Lower lobe of right lung (tissue), 2 donors: ENCODE measurements around the gene POU2AF1. TPM values are rescaled to one million over a fixed set of nuclear protein-coding genes. Genes with fewer than 3 reads are reported as not detected.

Experiments used
- ATAC-seq, 2 donors: fragments of 200-7000 bp; cut with Tn5 transposase; one replicate each; pipeline ENCODE4 v1.9.1; 2020 to 2022; ENCODE audit warnings: mild to moderate bottlenecking in 2 of 2, moderate library complexity in 2 of 2
- DNase-seq: peaks from one replicate; pipeline ENCODE4 v3.0.0-alpha.2; 2020
- H3K27ac ChIP-seq: fragments of 200-600 bp; one replicate; pipeline ENCODE4 v1.8.0; 2022
- H3K27me3 ChIP-seq: fragments of 200-600 bp; one replicate; pipeline ENCODE4 v1.8.0; 2022; ENCODE audit warnings: low read depth
- H3K36me3 ChIP-seq: fragments of 200-600 bp; one replicate; pipeline ENCODE4 v1.8.0; 2022; ENCODE audit warnings: mild to moderate bottlenecking
- H3K4me1 ChIP-seq: fragments of 200-600 bp; one replicate; pipeline ENCODE4 v1.8.0; 2022
- H3K4me3 ChIP-seq: fragments of 200-600 bp; one replicate; pipeline ENCODE4 v1.8.0; 2022; ENCODE audit warnings: mild to moderate bottlenecking
- H3K9me3 ChIP-seq: fragments of 200-600 bp; one replicate; pipeline ENCODE4 v1.8.0; 2022
- CTCF ChIP-seq: fragments of 200-600 bp; IDR thresholded peaks from one replicate; pipeline ENCODE4 v1.8.0; 2022; ENCODE audit warnings: antibody characterized with exemption, mild to moderate bottlenecking
- intact Hi-C: fragments of 100-400 bp; cut with DNase I; formaldehyde crosslinking; loops from one replicate; pipeline ENCODE4 v1.11.0; 2022
- total RNA-seq: library from RNA; stranded (reverse); fragmentation: NEBNext Ultra II Directional; extraction: Animal tissue kit (Norgen Biotek cat#: 25700); gene quantifications from one replicate; pipeline ENCODE4 v1.2.1, GENCODE V29; 2021
- donor health status: DM: no; HTN: yes; CAD: no; lungs with severe emphysema.

POU2AF1 gene
- total RNA-seq, 1 donor from 2014 or later = 3.4 TPM

DNA sequence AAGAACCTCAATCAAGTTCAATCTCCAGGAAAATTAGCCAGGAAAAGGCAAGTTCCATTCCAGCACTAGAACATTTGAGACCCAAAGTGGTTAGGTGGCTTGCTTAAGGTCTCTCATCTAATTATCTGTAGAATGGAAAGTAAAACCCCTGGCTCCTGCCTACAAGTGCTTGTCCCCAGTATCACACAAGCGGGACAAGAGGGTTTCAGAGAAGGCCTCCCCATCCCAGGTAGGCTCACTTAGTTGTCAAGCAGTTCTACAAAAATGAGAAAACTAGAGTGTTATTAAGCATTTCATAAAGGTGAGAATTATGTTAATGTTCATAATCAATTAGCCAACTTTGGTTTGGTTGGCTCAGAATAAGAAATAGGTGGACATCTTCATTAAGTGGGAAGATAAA lies 5.5 kb downstream of the POU2AF1 start:
- intact Hi-C loops = no loop called here
- Histone ChIP-seq H3K9me3 (no peaks in the 10 kb centered on the region), H3K27me3 (no peaks in the 10 kb centered on the region), H3K27ac (no peak overlapping the region), H3K4me3 (no peak overlapping the region), H3K4me1 (no peaks in the 10 kb centered on the region), H3K36me3 (no peaks in the 10 kb centered on the region)
- no peak for DNase-seq
- no peak for ATAC-seq
- no peak for TF ChIP-seq CTCF

DNA sequence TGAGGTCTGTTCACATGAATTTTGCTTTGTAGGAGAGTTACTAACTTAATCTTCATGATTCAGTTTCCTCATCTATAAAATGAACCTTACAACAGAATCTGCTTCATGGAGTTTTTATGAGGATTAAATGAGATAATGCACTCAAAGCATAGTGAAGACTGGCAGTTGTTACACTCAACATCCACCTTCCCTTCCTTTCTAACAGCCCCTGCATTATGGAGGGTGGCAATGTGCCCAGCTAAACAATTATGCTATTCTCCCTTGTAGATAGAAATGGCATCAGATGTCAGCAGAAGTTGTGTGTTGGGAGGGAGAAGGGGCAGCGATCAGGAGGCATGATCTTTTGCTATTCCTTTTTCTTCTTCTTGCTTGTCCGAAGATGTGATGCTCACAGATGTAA lies 6.5 kb downstream of the POU2AF1 start:
- no peaks in the 10 kb centered on the region for H3K36me3 ChIP-seq
- no peak overlapping the region for H3K27ac ChIP-seq
- intact Hi-C loops = no loop called here
- no peaks in the 10 kb centered on the region for H3K9me3 ChIP-seq
- no peaks in the 10 kb centered on the region for H3K4me1 ChIP-seq
- H3K4me3 ChIP-seq = no peak overlapping the region
- ATAC-seq (no peak), DNase-seq (no peak)
- TF ChIP-seq CTCF = no peak
- H3K27me3 ChIP-seq = no peaks in the 10 kb centered on the region

GRCh38 chr11:111370902-111371578 lies 8.0 kb downstream of the POU2AF1 start:
- DNase-seq (no peak), ATAC-seq (peak in 1 of 2 donors; percentile 83)
- no peaks in the 10 kb centered on the region for H3K36me3 ChIP-seq
- no peak overlapping the region for H3K27ac ChIP-seq
- H3K27me3 ChIP-seq = no peaks in the 10 kb centered on the region
- intact Hi-C loops = no loop called here
- no peaks in the 10 kb centered on the region for H3K4me1 ChIP-seq
- TF ChIP-seq CTCF = no peak
- H3K9me3 ChIP-seq = no peaks in the 10 kb centered on the region
- no peak overlapping the region for H3K4me3 ChIP-seq

DNA sequence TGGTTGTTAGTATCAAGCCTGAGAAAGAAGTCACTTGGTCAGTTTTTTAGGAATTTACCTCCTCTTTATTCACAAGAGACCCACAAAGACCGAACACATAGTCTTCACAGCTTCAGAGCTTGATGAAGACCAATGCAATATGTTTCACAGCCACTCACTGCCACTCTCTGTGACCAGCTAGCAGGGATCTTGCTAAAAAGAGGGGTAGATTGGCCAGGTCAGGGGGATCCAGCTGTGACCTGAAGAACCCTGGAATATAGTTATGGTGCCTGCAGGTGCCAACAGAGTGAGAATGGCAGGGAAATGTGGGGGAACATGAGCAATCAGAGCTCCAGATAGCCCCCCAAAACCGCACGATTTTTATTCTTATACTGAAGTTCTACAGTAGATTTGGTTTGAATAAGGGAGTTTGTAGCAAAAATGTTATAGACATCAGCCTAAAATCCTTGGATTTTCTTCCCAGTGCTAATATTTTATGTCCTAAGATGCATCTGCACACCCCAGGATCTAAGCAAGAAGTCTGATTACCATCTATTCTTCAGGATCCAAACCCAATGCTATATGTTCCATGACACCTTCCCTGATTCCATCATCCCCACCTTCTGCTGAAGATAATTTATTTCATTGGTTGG lies 8.7 kb downstream of the POU2AF1 start:
- no peak overlapping the region for H3K4me3 ChIP-seq
- H3K27me3 ChIP-seq = no peaks in the 10 kb centered on the region
- DNase-seq = no peak
- H3K9me3 ChIP-seq = no peaks in the 10 kb centered on the region
- intact Hi-C loops = no loop called here
- no peak for ATAC-seq
- no peaks in the 10 kb centered on the region for H3K36me3 ChIP-seq
- TF ChIP-seq CTCF = no peak
- H3K27ac ChIP-seq = no peak overlapping the region
- no peaks in the 10 kb centered on the region for H3K4me1 ChIP-seq

DNA sequence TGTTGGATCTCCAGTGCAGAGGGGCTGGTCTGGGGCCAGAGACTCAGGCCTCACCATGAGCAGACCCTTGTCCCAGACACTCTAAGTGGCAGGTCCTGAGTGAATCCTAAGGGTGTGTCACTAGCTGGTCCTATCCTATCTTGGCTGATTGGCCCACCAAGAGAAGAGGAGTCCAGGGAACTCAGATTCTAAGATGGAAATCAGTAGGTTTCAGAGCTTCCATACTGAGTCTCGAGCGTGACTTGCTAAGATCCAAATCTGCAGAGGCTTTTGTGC lies 10.9 kb downstream of the POU2AF1 start:
- DNase-seq (no peak), ATAC-seq (no peak)
- Histone ChIP-seq H3K4me3 (no peak overlapping the region), H3K4me1 (no peaks in the 10 kb centered on the region), H3K27me3 (no peaks in the 10 kb centered on the region), H3K9me3 (no peaks in the 10 kb centered on the region), H3K27ac (no peak overlapping the region), H3K36me3 (no peaks in the 10 kb centered on the region)
- TF ChIP-seq CTCF = no peak
- intact Hi-C loops = no loop called here
